HG02588 (cell line): ENCODE measurements around the gene GRIN2D.

Experiments used
- ATAC-seq: cut with Tn5 transposase; IDR thresholded peaks from one replicate; pipeline ENCODE4 v1.9.1; 2021; ENCODE audit warnings: mild to moderate bottlenecking, moderate library complexity; ENCODE audit not compliant: unreplicated experiment

The GRIN2D gene

DNA sequence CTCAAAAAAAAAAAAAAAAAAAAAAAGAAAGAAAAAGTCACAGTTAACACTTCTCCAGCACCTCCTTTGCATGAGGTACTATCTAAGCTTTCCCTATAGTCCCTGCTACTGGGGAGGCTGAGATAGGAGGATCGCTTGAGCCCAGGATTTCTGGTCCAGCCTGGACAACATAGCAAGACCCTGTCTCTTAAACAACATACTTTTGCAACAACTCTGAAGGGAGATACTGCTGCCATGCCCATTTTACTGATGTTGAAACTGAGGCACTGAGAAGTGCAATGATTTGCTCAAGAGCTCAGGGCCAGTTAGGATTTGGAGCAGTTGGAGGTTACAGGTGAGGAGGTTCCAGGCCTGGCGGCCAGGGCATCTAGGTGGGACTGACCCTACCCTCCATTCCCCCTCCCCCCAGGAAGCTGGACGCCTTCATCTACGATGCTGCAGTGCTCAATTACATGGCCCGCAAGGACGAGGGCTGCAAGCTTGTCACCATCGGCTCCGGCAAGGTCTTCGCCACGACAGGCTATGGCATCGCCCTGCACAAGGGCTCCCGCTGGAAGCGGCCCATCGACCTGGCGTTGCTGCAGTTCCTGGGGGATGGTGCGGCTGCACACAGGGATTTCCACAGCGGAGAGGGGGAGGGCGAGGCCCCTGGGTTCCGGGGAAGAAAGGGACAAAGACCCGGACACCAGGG lies 48.0 kb downstream of the GRIN2D start:
- no peak for ATAC-seq

DNA sequence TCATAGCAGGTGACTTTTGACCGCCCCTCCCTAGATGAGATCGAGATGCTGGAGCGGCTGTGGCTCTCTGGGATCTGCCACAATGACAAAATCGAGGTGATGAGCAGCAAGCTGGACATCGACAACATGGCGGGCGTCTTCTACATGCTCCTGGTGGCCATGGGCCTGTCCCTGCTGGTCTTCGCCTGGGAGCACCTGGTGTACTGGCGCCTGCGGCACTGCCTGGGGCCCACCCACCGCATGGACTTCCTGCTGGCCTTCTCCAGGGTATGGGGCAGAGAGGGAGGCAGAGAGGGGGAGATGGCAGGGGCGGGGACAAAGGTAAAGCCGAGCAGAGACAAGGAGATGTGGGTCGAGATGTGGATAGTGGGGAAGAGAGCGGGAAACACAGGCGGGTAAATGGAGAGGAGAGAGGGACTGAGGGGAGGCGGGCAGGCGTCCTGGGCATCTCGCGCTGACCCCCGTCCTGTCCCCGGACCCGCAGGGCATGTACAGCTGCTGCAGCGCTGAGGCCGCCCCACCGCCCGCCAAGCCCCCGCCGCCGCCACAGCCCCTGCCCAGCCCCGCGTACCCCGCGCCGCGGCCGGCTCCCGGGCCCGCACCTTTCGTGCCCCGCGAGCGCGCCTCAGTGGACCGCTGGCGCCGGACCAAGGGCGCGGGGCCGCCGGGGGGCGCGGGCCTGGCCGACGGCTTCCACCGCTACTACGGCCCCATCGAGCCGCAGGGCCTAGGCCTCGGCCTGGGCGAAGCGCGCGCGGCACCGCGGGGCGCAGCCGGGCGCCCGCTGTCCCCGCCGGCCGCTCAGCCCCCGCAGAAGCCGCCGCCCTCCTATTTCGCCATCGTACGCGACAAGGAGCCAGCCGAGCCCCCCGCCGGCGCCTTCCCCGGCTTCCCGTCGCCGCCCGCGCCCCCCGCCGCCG lies 48.9 kb downstream of the GRIN2D start:
- no peak for ATAC-seq

DNA sequence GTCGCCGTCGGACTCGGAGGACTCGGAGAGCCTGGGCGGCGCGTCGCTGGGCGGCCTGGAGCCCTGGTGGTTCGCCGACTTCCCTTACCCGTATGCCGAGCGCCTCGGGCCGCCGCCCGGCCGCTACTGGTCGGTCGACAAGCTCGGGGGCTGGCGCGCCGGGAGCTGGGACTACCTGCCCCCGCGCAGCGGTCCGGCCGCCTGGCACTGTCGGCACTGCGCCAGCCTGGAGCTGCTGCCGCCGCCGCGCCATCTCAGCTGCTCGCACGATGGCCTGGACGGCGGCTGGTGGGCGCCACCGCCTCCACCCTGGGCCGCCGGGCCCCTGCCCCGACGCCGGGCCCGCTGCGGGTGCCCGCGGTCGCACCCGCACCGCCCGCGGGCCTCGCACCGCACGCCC lies 49.8 kb downstream of the GRIN2D start:
- no peak for ATAC-seq
